Esophagus muscularis mucosa (tissue), 3 donors: ENCODE results near the gene FAM181A.

Source experiments
- CTCF ChIP-seq, 3 experiments: fragments of 200-600 bp in 2 of 3; fragments of 450-650 bp in 1 of 3; sonication (generic) in 2 of 3; IDR thresholded peaks; one replicate each; pipeline ENCODE4 v1.5.1; 2017 to 2019; ENCODE audit warnings: antibody characterized with exemption in 3 of 3, mild to moderate bottlenecking in 2 of 3, moderate library complexity in 1 of 3
- POLR2AphosphoS5 ChIP-seq, 2 donors: sonication (generic); formaldehyde crosslinking; IDR thresholded peaks; one replicate each; pipeline ENCODE4 v1.6.1; 2017; ENCODE audit warnings: antibody characterized with exemption in 2 of 2

GRCh38 chr14:93964281-93964680, 37.1 kb downstream of the FAM181A start:
- TF ChIP-seq POLR2AphosphoS5 (IDR thresholded peaks at IDR 0.05) (no peak), CTCF (IDR thresholded peaks at IDR 0.05) (no peak)
